GM10266 (cell line): ENCODE measurements around the gene DRC3.

Source experiments
- DNase-seq: peaks from one replicate; pipeline ENCODE4 v3.0.0; 2012; ENCODE audit errors: extremely low spot score
- TF ChIP-seq, protein P1 (sequence below): IDR thresholded peaks from 2 replicates; pipeline ENCODE4 v1.5.1; 2012; ENCODE audit warnings: mild to moderate bottlenecking, low read depth; ENCODE audit not compliant: control insufficient read depth, insufficient read depth; ENCODE audit errors: missing control alignments

DRC3 gene

DNA sequence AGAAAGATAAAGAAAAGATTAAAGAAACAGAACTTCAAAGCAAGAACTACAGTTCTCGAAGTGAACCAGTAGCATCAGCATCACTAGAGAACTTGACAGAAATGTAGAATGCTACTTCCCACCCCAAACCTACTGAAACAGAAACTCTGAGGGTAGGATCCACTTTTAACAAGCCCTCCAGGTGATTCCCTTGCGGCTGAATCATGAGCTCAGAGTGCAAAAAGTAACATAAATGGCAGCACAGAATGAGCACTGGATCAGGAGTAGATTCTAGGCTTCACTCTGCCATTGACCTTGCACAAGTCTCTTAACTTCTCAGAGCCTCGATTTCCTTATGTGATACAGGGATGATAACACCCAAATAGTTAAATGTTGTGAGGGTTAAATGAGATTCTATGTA, 6.3 kb upstream of the DRC3 start:
- peak; percentile 58 for DNase-seq
- TF ChIP-seq, protein P1, sequence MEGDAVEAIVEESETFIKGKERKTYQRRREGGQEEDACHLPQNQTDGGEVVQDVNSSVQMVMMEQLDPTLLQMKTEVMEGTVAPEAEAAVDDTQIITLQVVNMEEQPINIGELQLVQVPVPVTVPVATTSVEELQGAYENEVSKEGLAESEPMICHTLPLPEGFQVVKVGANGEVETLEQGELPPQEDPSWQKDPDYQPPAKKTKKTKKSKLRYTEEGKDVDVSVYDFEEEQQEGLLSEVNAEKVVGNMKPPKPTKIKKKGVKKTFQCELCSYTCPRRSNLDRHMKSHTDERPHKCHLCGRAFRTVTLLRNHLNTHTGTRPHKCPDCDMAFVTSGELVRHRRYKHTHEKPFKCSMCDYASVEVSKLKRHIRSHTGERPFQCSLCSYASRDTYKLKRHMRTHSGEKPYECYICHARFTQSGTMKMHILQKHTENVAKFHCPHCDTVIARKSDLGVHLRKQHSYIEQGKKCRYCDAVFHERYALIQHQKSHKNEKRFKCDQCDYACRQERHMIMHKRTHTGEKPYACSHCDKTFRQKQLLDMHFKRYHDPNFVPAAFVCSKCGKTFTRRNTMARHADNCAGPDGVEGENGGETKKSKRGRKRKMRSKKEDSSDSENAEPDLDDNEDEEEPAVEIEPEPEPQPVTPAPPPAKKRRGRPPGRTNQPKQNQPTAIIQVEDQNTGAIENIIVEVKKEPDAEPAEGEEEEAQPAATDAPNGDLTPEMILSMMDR, result no peak

GRCh38 chr17:17970699-17971430, 1.8 kb upstream of the DRC3 start:
- TF ChIP-seq, protein P1, result no peak
- DNase-seq, result no peak

DNA sequence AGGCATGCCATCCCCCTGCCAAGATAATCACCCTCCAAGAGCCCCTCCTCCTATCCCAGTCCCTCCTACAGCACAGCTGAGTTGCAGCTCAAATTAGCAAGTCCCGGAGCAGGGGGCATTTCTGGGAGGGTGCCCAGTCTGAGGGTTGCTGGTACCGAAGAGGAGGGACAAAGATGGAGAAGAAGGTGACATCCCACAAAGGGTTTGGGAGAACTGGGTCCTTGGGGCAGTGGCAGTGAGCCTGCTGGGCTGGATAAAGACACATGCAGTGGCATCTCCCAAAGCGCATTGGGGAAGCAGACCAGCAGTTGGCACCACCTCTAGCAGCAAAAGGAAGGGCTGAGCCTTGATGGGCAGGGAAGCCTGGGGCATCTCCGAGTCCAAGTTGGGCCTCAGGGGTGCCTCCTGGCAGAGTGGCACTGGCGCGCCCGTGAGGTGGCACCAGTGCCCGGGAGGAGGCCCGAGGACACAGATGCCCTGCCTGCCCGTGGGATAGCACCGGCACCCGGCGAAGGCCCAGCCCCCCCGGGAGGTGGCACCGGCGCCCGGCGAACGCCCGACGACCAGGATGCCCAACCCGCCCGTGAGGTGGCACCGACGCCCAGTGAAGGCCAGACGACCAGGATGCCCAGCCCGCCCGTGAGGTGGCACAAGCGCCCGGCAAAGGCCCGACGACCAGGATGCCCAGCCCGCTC, 1.1 kb upstream of the DRC3 start:
- TF ChIP-seq, protein P1, result no peak
- no peak for DNase-seq

DNA sequence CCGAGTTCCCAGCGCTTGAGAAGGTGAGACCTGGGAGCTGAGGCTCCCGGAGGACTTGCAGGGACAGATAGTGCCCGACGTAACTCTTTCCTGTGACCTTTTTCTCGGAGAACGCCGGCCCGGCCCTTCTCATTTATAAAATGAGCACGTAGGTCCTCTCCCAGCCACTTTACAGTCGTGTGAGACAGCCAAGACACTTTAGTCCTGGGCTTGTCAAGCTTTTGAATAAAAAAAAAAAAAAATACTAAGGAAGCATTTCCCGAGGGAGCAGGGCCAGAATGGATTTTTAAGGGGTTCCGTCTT, 241 bp downstream of the DRC3 start:
- TF ChIP-seq, protein P1, result no peak
- no peak for DNase-seq

GRCh38 chr17:17975436-17975835, 2.8 kb downstream of the DRC3 start:
- no peak for DNase-seq
- TF ChIP-seq, protein P1, result no peak

DNA sequence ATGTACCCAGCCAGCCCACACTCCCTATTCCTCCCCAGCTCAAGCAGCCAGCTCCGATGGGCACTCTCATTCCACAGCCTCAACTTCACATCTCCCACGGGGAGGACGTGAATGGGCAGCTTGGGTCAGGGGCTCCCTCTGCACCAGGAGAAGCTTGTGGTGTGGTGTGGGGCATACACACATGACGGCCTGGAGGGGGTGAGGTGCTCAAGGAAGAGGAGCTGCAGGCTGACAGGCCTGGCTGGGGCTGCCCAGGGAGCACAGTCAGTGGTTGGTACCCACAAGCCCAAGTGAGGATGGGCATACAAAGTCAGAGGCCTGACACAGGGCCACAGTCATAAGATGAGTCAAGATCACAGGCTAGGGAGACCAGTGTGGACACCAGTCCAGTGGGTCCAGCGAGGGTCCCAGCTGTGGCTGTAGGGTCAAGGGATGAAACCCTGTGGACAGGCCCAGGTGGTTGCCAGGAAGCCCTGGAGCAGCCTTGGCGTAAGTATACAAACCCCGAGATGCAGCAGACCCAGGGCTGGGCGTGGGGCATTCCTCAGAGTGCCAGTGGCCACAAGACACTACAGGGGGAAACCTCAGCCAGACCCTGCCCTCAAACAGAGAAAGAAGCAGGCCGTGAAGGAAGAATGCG, 4.4 kb downstream of the DRC3 start:
- TF ChIP-seq, protein P1, result no peak
- DNase-seq, result no peak
